Hepatocyte (in vitro differentiated cells): ENCODE results near the gene GPR32. TPM values are rescaled to one million over a fixed set of nuclear protein-coding genes. Genes with fewer than 3 reads are reported as not detected.
A peak's percentile ranks its signal among the peaks of the same experiment; 100 is the strongest.

Experiments used
- DNase-seq: peaks from one replicate; pipeline ENCODE4 v3.0.0-alpha.2; 2016; ENCODE audit warnings: low spot score
- H2AFZ ChIP-seq: fragments of 200-600 bp; sonication (generic); 2 replicates; pipeline ENCODE4 v1.6.0; 2016; ENCODE audit warnings: antibody characterized with exemption, mild to moderate bottlenecking
- H3K27ac ChIP-seq: fragments of 200-600 bp; sonication (generic); 2 replicates; pipeline ENCODE4 v1.5.1; 2016; ENCODE audit warnings: mild to moderate bottlenecking
- H3K27me3 ChIP-seq: fragments of 200-600 bp; sonication (generic); 2 replicates; pipeline ENCODE4 v1.6.1; 2016
- H3K36me3 ChIP-seq: fragments of 200-600 bp; sonication (generic); replicated peaks from 2 replicates; pipeline ENCODE4 v1.5.1; 2016; ENCODE audit warnings: low read depth; ENCODE audit not compliant: insufficient read depth
- H3K4me1 ChIP-seq: fragments of 200-600 bp; sonication (generic); 2 replicates; pipeline ENCODE4 v1.5.1; 2016; ENCODE audit warnings: mild to moderate bottlenecking, moderate library complexity; ENCODE audit not compliant: insufficient read depth
- H3K4me2 ChIP-seq: fragments of 200-600 bp; sonication (generic); 2 replicates; pipeline ENCODE4 v1.6.0; 2016
- H3K4me3 ChIP-seq: fragments of 200-600 bp; sonication (generic); 2 replicates; pipeline ENCODE4 v1.5.1; 2016; ENCODE audit warnings: mild to moderate bottlenecking
- H3K79me2 ChIP-seq: fragments of 200-600 bp; sonication (generic); 2 replicates; pipeline ENCODE4 v1.6.0; 2017; ENCODE audit warnings: mild to moderate bottlenecking
- H3K9me2 ChIP-seq: fragments of 200-600 bp; sonication (generic); replicated peaks from 2 replicates; pipeline ENCODE4 v1.6.0; 2017; ENCODE audit warnings: mild to moderate bottlenecking; ENCODE audit not compliant: insufficient read depth
- H3K9me3 ChIP-seq: fragments of 200-600 bp; sonication (generic); 2 replicates; pipeline ENCODE4 v1.5.1; 2016; ENCODE audit warnings: low read depth, mild to moderate bottlenecking
- H4K20me1 ChIP-seq: fragments of 200-600 bp; sonication (generic); 2 replicates; pipeline ENCODE4 v1.6.0; 2016; ENCODE audit warnings: mild to moderate bottlenecking; ENCODE audit not compliant: insufficient read depth, poor library complexity, severe bottlenecking
- EZH2 ChIP-seq: fragments of 200-600 bp; sonication (generic); IDR thresholded peaks from 2 replicates; pipeline ENCODE4 v1.6.1; 2016; ENCODE audit warnings: antibody characterized with exemption, mild to moderate bottlenecking, borderline replicate concordance
- EZH2phosphoT487 ChIP-seq: fragments of 200-600 bp; sonication (generic); IDR thresholded peaks from one replicate; pipeline ENCODE4 v1.6.1; 2018; ENCODE audit warnings: antibody characterized with exemption, mild to moderate bottlenecking, low read depth, moderate library complexity; ENCODE audit not compliant: unreplicated experiment, severe bottlenecking
- WGBS: methylation state at CpG from one replicate; pipeline ENCODE4 v1.1.6; 2016; ENCODE audit warnings: low lambda C conversion rate; ENCODE audit errors: missing lambda C conversion rate; 5-methylcytosine and 5-hydroxymethylcytosine counted together
- polyA plus RNA-seq: library from polyadenylated mRNA; unstranded; fragments of >200 nt; fragmentation: Nextera tagmentation; extraction: Ambion mirVana; gene quantifications from 2 replicates; pipeline ENCODE4 v1.2.1, GENCODE V29; 2016
- total RNA-seq: library from RNA; depleted of rRNA; stranded (reverse); fragments of >200 nt; gene quantifications from 2 replicates; pipeline ENCODE4 v1.2.3, GENCODE V29; 2014
- TF ChIP-seq, protein P1 (sequence below): fragments of 200-600 bp; sonication (generic); IDR thresholded peaks from 2 replicates; pipeline ENCODE4 v1.5.1; 2016; ENCODE audit warnings: antibody characterized with exemption, mild to moderate bottlenecking; ENCODE audit not compliant: poor library complexity

GPR32 gene
- total and polyA plus RNA-seq, 2 experiments from 2014 or later: not detected

GRCh38 chr19:50799547-50799851 is 29.2 kb downstream of the GPR32 start:
- H2AFZ ChIP-seq: no peak overlapping the region
- peaks cover 4% of the 10 kb centered on the region for H4K20me1 ChIP-seq
- 85% methylated on average over 3 of the region's 3 CpGs for WGBS
- H3K9me2 ChIP-seq: no peaks in the 10 kb centered on the region
- peaks cover 8% of the 10 kb centered on the region for H3K4me1 ChIP-seq
- H3K9me3 ChIP-seq: no peaks in the 10 kb centered on the region
- peaks cover 36% of the 10 kb centered on the region for H3K79me2 ChIP-seq
- H3K27me3 ChIP-seq: no peaks in the 10 kb centered on the region
- no peak overlapping the region for H3K4me3 ChIP-seq
- no peak overlapping the region for H3K4me2 ChIP-seq
- no peaks in the 10 kb centered on the region for H3K36me3 ChIP-seq
- no peak overlapping the region for H3K27ac ChIP-seq
- TF ChIP-seq EZH2phosphoT487: no peak
- no peak for TF ChIP-seq EZH2
- TF ChIP-seq, protein P1, sequence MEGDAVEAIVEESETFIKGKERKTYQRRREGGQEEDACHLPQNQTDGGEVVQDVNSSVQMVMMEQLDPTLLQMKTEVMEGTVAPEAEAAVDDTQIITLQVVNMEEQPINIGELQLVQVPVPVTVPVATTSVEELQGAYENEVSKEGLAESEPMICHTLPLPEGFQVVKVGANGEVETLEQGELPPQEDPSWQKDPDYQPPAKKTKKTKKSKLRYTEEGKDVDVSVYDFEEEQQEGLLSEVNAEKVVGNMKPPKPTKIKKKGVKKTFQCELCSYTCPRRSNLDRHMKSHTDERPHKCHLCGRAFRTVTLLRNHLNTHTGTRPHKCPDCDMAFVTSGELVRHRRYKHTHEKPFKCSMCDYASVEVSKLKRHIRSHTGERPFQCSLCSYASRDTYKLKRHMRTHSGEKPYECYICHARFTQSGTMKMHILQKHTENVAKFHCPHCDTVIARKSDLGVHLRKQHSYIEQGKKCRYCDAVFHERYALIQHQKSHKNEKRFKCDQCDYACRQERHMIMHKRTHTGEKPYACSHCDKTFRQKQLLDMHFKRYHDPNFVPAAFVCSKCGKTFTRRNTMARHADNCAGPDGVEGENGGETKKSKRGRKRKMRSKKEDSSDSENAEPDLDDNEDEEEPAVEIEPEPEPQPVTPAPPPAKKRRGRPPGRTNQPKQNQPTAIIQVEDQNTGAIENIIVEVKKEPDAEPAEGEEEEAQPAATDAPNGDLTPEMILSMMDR: no peak
- DNase-seq: no peak

DNA sequence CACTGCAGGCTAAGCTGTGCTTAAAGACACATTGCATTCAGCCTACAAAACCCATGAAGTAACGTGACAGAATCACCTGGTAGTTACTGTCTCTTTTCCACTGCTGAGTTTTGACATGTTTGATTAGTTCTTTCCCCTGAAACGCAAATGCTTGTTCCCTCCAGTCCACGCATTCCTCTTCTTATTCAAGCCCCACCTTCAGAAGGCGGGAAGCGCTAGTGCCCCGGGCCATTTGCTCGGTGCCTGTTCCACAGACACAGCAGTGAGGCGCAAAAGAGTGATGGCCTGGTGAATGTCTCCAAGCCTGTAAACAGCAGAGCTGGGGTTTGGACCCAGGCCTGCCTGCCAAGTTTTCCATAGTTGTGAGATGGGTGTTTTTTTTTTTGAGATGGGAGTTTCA is 30.8 kb downstream of the GPR32 start:
- no peak for TF ChIP-seq EZH2phosphoT487
- TF ChIP-seq, protein P1: no peak
- TF ChIP-seq EZH2: no peak
- WGBS: 81% methylated on average over 8 of the region's 8 CpGs
- Histone ChIP-seq H3K27me3 (no peaks in the 10 kb centered on the region), H3K4me1 (peaks cover 8% of the 10 kb centered on the region), H3K4me3 (no peak overlapping the region), H3K36me3 (no peaks in the 10 kb centered on the region), H3K79me2 (peaks cover 36% of the 10 kb centered on the region), H3K4me2 (no peak overlapping the region), H3K9me3 (no peaks in the 10 kb centered on the region), H3K27ac (no peak overlapping the region), H4K20me1 (peaks cover 4% of the 10 kb centered on the region), H2AFZ (no peak overlapping the region), H3K9me2 (no peaks in the 10 kb centered on the region)
- DNase-seq: no peak

GRCh38 chr19:50803633-50804419 is 33.6 kb downstream of the GPR32 start:
- TF ChIP-seq, protein P1: no peak
- TF ChIP-seq EZH2: no peak
- no peak for TF ChIP-seq EZH2phosphoT487
- under 1% methylated on average over 37 of the region's 40 CpGs for WGBS
- Histone ChIP-seq H3K9me2 (no peaks in the 10 kb centered on the region), H3K4me1 (peaks cover 8% of the 10 kb centered on the region), H3K9me3 (no peaks in the 10 kb centered on the region), H2AFZ (peak overlapping the region; percentile 45), H3K27ac (peak overlapping the region; percentile 98), H4K20me1 (peaks cover 4% of the 10 kb centered on the region), H3K36me3 (no peaks in the 10 kb centered on the region), H3K4me2 (peak overlapping the region; percentile 73), H3K79me2 (peaks cover 36% of the 10 kb centered on the region), H3K4me3 (peak overlapping the region; percentile 82), H3K27me3 (no peaks in the 10 kb centered on the region)
- peak; percentile 53 for DNase-seq
